Right atrium auricular region (tissue), 2 donors: ENCODE measurements around the gene ZNF423. TPM values are rescaled to one million over a fixed set of nuclear protein-coding genes. Genes with fewer than 3 reads are reported as not detected.

Source experiments
- DNase-seq: peaks from one replicate; pipeline ENCODE4 v3.0.0-alpha.2; 2019; ENCODE audit warnings: low spot score
- H3K27ac ChIP-seq, 2 donors: fragments of 200-600 bp; sonication (generic); 1 replicate in 1 of 2; 2 replicates in 1 of 2; pipeline ENCODE4 v1.5.1; 2016 to 2019
- H3K27me3 ChIP-seq, 2 donors: fragments of 200-600 bp; sonication (generic); one replicate each; pipeline versions ENCODE4 v1.5.1 to v1.6.0; 2017 to 2019
- H3K36me3 ChIP-seq: fragments of 200-600 bp; sonication (generic); one replicate; pipeline ENCODE4 v1.5.1; 2016
- H3K4me1 ChIP-seq, 2 donors: fragments of 200-600 bp; sonication (generic); one replicate each; pipeline versions ENCODE4 v1.5.1 to v1.6.0; 2017 to 2019
- H3K4me3 ChIP-seq, 2 donors: fragments of 200-600 bp; sonication (generic); 1 replicate in 1 of 2; 2 replicates in 1 of 2; pipeline ENCODE4 v1.5.1; 2017 to 2019; ENCODE audit warnings: mild to moderate bottlenecking in 1 of 2, moderate library complexity in 1 of 2
- H3K9me3 ChIP-seq, 2 donors: fragments of 200-600 bp; sonication (generic); one replicate each; pipeline ENCODE4 v1.5.1; 2019
- total RNA-seq, 2 donors: library from RNA; depleted of rRNA; stranded (reverse); fragments of >200 nt; gene quantifications; one replicate each; pipeline ENCODE4 v1.1.0, GENCODE V29; 2016
- TF ChIP-seq, protein P1 (sequence below), 2 donors: fragments of 200-600 bp; sonication (generic); IDR thresholded peaks; one replicate each; pipeline ENCODE4 v1.5.1; 2019; ENCODE audit warnings: antibody characterized with exemption in 2 of 2

ZNF423 gene
- total RNA-seq, 2 donors from 2014 or later, result 8.5 to 10.7 TPM

DNA sequence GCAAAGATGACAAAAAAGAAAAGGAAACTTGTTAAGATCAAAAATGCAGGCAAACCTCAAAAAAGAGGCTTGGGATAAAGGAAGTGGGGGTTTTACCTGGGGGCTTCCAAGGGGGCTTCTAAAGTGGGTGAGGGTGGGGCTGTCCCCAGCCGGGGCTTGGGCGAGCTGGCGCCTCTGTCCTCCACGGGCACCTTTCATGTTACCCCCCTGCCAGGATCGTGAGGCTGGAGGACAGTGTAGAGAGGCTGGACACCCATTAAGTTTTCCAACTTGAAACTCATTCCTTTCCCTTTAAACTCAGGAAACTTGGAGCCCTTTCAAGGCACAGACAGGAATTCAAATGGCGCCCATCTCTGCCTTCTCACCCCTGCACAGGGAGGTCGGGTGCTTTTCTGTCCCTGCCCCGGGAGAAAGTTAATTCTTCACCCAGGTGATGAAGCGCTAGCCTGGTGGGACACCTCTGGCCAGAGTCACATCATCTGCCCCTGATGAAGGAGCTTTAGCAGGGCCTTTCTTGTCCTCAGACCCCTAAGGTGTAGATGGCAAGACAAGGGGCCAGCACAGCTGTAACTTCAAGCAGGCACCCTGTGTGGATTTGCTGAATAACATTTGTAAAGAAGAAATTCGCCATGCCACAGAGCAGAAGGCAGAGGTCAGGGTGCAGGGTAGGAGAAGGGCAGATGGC, 395.0 kb downstream of the ZNF423 start:
- TF ChIP-seq, protein P1, sequence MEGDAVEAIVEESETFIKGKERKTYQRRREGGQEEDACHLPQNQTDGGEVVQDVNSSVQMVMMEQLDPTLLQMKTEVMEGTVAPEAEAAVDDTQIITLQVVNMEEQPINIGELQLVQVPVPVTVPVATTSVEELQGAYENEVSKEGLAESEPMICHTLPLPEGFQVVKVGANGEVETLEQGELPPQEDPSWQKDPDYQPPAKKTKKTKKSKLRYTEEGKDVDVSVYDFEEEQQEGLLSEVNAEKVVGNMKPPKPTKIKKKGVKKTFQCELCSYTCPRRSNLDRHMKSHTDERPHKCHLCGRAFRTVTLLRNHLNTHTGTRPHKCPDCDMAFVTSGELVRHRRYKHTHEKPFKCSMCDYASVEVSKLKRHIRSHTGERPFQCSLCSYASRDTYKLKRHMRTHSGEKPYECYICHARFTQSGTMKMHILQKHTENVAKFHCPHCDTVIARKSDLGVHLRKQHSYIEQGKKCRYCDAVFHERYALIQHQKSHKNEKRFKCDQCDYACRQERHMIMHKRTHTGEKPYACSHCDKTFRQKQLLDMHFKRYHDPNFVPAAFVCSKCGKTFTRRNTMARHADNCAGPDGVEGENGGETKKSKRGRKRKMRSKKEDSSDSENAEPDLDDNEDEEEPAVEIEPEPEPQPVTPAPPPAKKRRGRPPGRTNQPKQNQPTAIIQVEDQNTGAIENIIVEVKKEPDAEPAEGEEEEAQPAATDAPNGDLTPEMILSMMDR (IDR thresholded peaks at IDR 0.05), result no peak
- peak; percentile 28 for DNase-seq

DNA sequence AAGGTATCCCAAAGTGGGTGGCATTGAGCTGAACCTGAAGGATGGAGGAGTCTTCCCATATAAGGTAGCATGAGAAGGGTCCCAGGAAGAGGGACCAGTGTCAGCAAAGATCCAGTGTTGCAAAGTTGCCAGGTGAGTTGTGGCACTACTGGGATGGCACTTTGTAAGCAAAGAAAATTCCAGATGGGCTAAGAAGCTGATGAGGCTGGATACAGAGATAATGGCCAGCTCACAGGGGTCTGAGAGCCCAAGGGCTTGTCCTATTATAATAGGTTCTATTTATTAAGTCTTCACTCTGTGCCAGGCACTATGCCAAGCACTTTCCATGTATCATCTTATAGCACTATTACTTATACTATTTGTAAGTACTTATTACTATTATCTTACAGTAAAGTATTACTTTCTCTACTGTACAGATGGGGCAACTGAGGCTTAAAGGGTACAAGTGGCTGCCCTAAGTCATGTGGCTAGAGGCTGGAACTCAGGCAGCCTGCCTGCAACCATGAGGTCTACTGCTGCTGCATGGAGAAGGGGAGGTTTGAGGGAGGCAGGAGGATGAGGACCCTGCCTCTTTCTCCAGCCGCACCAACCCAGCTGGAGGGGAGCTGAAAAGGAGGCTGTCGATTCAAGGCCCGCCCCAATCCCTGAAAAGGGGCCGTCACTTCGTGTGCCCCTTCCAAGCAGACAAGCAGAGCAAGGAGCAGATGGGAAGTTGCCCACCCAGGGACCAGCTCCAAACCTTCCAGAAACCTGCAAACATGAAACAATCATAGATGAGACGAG, 395.8 kb downstream of the ZNF423 start:
- Histone ChIP-seq H3K36me3 (no peaks in the 10 kb centered on the region), H3K9me3 (no peaks in the 10 kb centered on the region), H3K4me1 (peaks cover 0 to 6% of the 10 kb centered on the region in 2 donors), H3K27me3 (no peaks in the 10 kb centered on the region), H3K4me3 (no peak overlapping the region), H3K27ac (no peak overlapping the region)
- DNase-seq, result peak; percentile 23
- TF ChIP-seq, protein P1 (IDR thresholded peaks at IDR 0.05), result no peak

More for the DNA sequence above, 395.0 kb downstream of the ZNF423 start:
- Histone ChIP-seq H3K27me3 (no peaks in the 10 kb centered on the region), H3K4me1 (peaks cover 0 to 6% of the 10 kb centered on the region in 2 donors), H3K9me3 (no peaks in the 10 kb centered on the region), H3K27ac (no peak overlapping the region), H3K4me3 (no peak overlapping the region), H3K36me3 (no peaks in the 10 kb centered on the region)

DNA sequence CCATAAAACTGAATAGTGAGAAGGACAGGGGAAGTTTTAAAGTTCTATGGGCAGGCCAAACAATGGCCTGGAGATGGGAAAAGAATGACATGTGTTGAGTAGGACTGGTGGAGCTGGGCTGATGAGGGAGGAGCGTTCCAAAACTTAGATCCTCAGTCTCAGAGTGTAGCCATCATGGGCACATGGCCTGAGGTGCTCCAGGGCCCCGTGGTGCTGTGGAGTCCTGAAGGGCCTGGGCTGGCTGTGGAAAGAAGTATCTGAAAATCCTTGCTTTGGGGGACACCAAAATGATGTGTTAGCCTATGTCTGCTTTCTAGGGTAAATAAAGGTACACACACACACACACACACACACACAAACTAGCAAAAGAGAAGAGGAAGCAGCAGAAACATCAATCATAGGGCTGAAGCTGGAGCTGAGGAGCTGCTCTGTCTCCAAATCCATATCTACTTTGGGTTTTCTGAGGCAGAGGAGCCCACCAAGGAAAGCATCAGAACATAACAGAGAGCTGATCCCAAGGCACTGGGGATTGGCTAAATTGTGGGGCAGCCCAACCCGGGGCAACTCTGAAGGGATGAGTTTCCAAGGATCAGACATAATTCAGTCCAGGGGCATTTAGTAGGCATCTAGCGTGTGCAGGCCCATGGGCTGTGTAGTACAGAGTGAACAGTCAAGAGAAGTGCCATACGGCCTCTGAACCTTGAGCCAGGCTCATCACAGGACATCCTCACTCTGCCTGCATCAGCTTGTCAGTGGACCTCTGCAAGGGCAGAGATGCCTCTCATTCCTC, 397.1 kb downstream of the ZNF423 start:
- H3K27ac ChIP-seq, result no peak overlapping the region
- TF ChIP-seq, protein P1 (IDR thresholded peaks at IDR 0.05), result no peak
- no peak for DNase-seq

DNA sequence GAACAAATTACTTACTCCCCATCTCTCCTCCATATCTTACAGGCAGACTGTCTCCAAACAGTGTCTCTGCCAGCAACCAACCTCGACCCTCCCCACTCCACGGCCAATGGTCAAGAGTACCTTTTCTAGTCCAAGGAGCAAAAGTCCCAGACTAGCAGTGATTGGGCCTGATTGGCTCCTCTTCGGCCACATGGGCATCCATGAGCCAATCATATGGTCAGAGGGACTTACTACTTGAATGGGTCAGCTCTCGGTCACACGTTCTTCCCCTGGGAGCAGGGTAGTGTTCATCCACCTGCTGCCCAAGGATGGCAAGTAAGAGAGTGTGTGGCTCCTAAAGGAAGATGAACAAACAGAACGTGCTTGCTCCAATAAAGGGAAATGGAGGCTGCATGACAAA, 397.7 kb downstream of the ZNF423 start:
- no peaks in the 10 kb centered on the region for H3K4me1 ChIP-seq
- DNase-seq, result no peak
- no peaks in the 10 kb centered on the region for H3K36me3 ChIP-seq
- no peaks in the 10 kb centered on the region for H3K27me3 ChIP-seq
- no peak overlapping the region for H3K27ac ChIP-seq
- H3K9me3 ChIP-seq, result no peaks in the 10 kb centered on the region
- TF ChIP-seq, protein P1 (IDR thresholded peaks at IDR 0.05), result no peak
- no peak overlapping the region for H3K4me3 ChIP-seq

More for the DNA sequence above, 397.1 kb downstream of the ZNF423 start:
- Histone ChIP-seq H3K36me3 (no peaks in the 10 kb centered on the region), H3K27me3 (no peaks in the 10 kb centered on the region), H3K9me3 (no peaks in the 10 kb centered on the region), H3K4me3 (no peak overlapping the region), H3K4me1 (no peaks in the 10 kb centered on the region)

DNA sequence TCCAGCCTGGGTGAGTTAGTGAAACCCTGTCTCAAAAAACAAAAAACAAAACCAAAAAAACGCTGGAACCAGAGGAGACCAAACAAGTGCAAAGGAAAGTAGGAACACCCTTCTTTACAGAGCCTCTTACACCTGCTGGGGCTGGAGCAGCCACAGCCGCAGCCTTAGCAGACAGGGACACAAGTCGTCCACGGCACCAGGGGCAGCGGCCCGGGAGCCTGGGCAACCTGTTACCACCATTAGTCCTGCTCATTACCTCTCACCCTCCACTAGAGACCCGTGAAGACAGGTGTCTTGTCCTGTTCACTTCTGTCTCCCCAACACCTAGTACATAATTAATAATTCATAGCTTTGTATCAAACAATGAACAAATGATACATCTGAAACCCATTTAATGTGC, 398.7 kb downstream of the ZNF423 start:
- TF ChIP-seq, protein P1 (IDR thresholded peaks at IDR 0.05), result no peak
- H3K4me1 ChIP-seq, result no peaks in the 10 kb centered on the region
- no peak overlapping the region for H3K4me3 ChIP-seq
- H3K9me3 ChIP-seq, result no peaks in the 10 kb centered on the region
- H3K27me3 ChIP-seq, result no peaks in the 10 kb centered on the region
- no peaks in the 10 kb centered on the region for H3K36me3 ChIP-seq
- no peak overlapping the region for H3K27ac ChIP-seq
- DNase-seq, result no peak
